Stomach smooth muscle (tissue), 2 donors: Measurements from ENCODE around the gene F10.

ENCODE experiments used
- H3K27ac ChIP-seq: one replicate; pipeline ENCODE4 v1.7.0; 2013; ENCODE audit warnings: mild to moderate bottlenecking, low read length, inconsistent platforms
- H3K27me3 ChIP-seq, 2 donors: one replicate each; pipeline ENCODE4 v1.7.0; 2013; ENCODE audit warnings: low read length in 2 of 2; ENCODE audit not compliant: insufficient read depth in 2 of 2, control insufficient read depth in 1 of 2
- H3K36me3 ChIP-seq, 2 donors: one replicate each; pipeline ENCODE4 v1.7.0; 2013; ENCODE audit warnings: low read length in 2 of 2; ENCODE audit not compliant: control insufficient read depth in 2 of 2, insufficient read depth in 2 of 2
- H3K4me1 ChIP-seq: one replicate; pipeline ENCODE4 v1.7.0; 2013; ENCODE audit warnings: low read length; ENCODE audit not compliant: control insufficient read depth, insufficient read depth
- H3K4me3 ChIP-seq, 2 donors: one replicate each; pipeline ENCODE4 v1.7.0; 2013; ENCODE audit warnings: low read length in 2 of 2
- H3K9ac ChIP-seq, 2 donors: one replicate each; pipeline ENCODE4 v1.7.0; 2013; ENCODE audit warnings: low read length in 2 of 2, mild to moderate bottlenecking in 1 of 2
- H3K9me3 ChIP-seq, 2 donors: one replicate each; pipeline ENCODE4 v1.7.0; 2013; ENCODE audit warnings: low read length in 2 of 2; ENCODE audit not compliant: control insufficient read depth in 2 of 2
- donor health status: healthy.
- donor health status: Pancreatic carcinoma.

F10 gene

GRCh38 chr13:113167155-113167554 is 44.6 kb downstream of the F10 start:
- peaks cover 0 to 11% of the 10 kb centered on the region in 2 donors for H3K27me3 ChIP-seq
- H3K9ac ChIP-seq, result no peak overlapping the region
- H3K36me3 ChIP-seq, result peaks cover 10 to 12% of the 10 kb centered on the region in 2 donors
- H3K27ac ChIP-seq, result no peak overlapping the region
- no peak overlapping the region for H3K4me3 ChIP-seq
- H3K4me1 ChIP-seq, result no peaks in the 10 kb centered on the region
- H3K9me3 ChIP-seq, result no peaks in the 10 kb centered on the region

- H3K9ac ChIP-seq, result no peak overlapping the region
- no peak overlapping the region for H3K4me3 ChIP-seq
- peaks cover 10 to 16% of the 10 kb centered on the region in 2 donors for H3K36me3 ChIP-seq
- no peak overlapping the region for H3K27ac ChIP-seq
- no peaks in the 10 kb centered on the region for H3K9me3 ChIP-seq
- no peaks in the 10 kb centered on the region for H3K4me1 ChIP-seq
- peaks cover 0 to 11% of the 10 kb centered on the region in 2 donors for H3K27me3 ChIP-seq
Observed at GRCh38 chr13:113167575-113167974, 45.0 kb downstream of the F10 start.

GRCh38 chr13:113168211-113168610 is 45.6 kb downstream of the F10 start:
- H3K27ac ChIP-seq, result no peak overlapping the region
- no peak overlapping the region for H3K9ac ChIP-seq
- no peak overlapping the region for H3K4me3 ChIP-seq
- H3K4me1 ChIP-seq, result no peaks in the 10 kb centered on the region
- H3K36me3 ChIP-seq, result peaks cover 10 to 20% of the 10 kb centered on the region in 2 donors
- H3K27me3 ChIP-seq, result peaks cover 0 to 5% of the 10 kb centered on the region in 2 donors
- H3K9me3 ChIP-seq, result no peaks in the 10 kb centered on the region

GRCh38 chr13:113169277-113170272 is 47.0 kb downstream of the F10 start:
- Histone ChIP-seq H3K4me1 (no peaks in the 10 kb centered on the region), H3K27ac (no peak overlapping the region), H3K27me3 (no peaks in the 10 kb centered on the region), H3K9ac (no peak overlapping the region), H3K4me3 (no peak overlapping the region), H3K36me3 (peaks cover 16 to 25% of the 10 kb centered on the region in 2 donors), H3K9me3 (no peaks in the 10 kb centered on the region)

GRCh38 chr13:113170511-113170910 is 47.9 kb downstream of the F10 start:
- Histone ChIP-seq H3K4me3 (no peak overlapping the region), H3K27me3 (no peaks in the 10 kb centered on the region), H3K9ac (no peak overlapping the region), H3K36me3 (peaks cover 25 to 31% of the 10 kb centered on the region in 2 donors), H3K4me1 (no peaks in the 10 kb centered on the region), H3K27ac (no peak overlapping the region), H3K9me3 (no peaks in the 10 kb centered on the region)

- Histone ChIP-seq H3K9me3 (no peaks in the 10 kb centered on the region), H3K27me3 (no peaks in the 10 kb centered on the region), H3K4me1 (no peaks in the 10 kb centered on the region), H3K4me3 (no peak overlapping the region), H3K36me3 (peaks cover 32 to 39% of the 10 kb centered on the region in 2 donors), H3K9ac (no peak overlapping the region), H3K27ac (no peak overlapping the region)
Observed at GRCh38 chr13:113171250-113172125, 48.9 kb downstream of the F10 start.

- Histone ChIP-seq H3K4me1 (no peaks in the 10 kb centered on the region), H3K4me3 (no peak overlapping the region), H3K9me3 (no peaks in the 10 kb centered on the region), H3K27ac (no peak overlapping the region), H3K27me3 (no peaks in the 10 kb centered on the region), H3K36me3 (peaks cover 32 to 45% of the 10 kb centered on the region in 2 donors), H3K9ac (no peak overlapping the region)
Observed at GRCh38 chr13:113172419-113172926, 49.9 kb downstream of the F10 start.

- H3K4me1 ChIP-seq, result no peaks in the 10 kb centered on the region
- H3K9ac ChIP-seq, result no peak overlapping the region
- no peaks in the 10 kb centered on the region for H3K27me3 ChIP-seq
- no peaks in the 10 kb centered on the region for H3K9me3 ChIP-seq
- H3K36me3 ChIP-seq, result peaks cover 59 to 69% of the 10 kb centered on the region in 2 donors
- H3K4me3 ChIP-seq, result no peak overlapping the region
- H3K27ac ChIP-seq, result no peak overlapping the region
Observed at GRCh38 chr13:113176280-113176679, 53.7 kb downstream of the F10 start.

GRCh38 chr13:113176822-113177221 is 54.2 kb downstream of the F10 start:
- Histone ChIP-seq H3K9me3 (no peaks in the 10 kb centered on the region), H3K36me3 (peaks cover 53 to 67% of the 10 kb centered on the region in 2 donors), H3K27ac (no peak overlapping the region)

GRCh38 chr13:113178070-113178895 is 55.7 kb downstream of the F10 start:
- H3K9ac ChIP-seq, result no peak overlapping the region
- no peak overlapping the region for H3K27ac ChIP-seq
- no peak overlapping the region for H3K4me3 ChIP-seq
- no peaks in the 10 kb centered on the region for H3K9me3 ChIP-seq
- H3K4me1 ChIP-seq, result no peaks in the 10 kb centered on the region
- H3K36me3 ChIP-seq, result peaks cover 57 to 61% of the 10 kb centered on the region in 2 donors
- H3K27me3 ChIP-seq, result no peaks in the 10 kb centered on the region

More at GRCh38 chr13:113176822-113177221, 54.2 kb downstream of the F10 start:
- H3K4me1 ChIP-seq, result no peaks in the 10 kb centered on the region
- no peak overlapping the region for H3K4me3 ChIP-seq
- H3K9ac ChIP-seq, result no peak overlapping the region
- H3K27me3 ChIP-seq, result no peaks in the 10 kb centered on the region
